ENCODE measurements around the gene NLRP9.

- TF ChIP-seq CTCF (IDR thresholded peaks at IDR 0.05), result no peak
- no peak for TF ChIP-seq POLR2A (IDR thresholded peaks at IDR 0.05)
Measured at GRCh38 chr19:55704494-55705245, 33.5 kb downstream of the NLRP9 start.

Measured in gastroesophageal sphincter (tissue), 3 donors.